Right ventricle myocardium inferior (tissue), 1 donor: ENCODE measurements around the gene PRKAG2. TPM values are rescaled to one million over a fixed set of nuclear protein-coding genes. Genes with fewer than 3 reads are reported as not detected.

Source experiments
- ATAC-seq: fragments of 200-7000 bp; cut with Tn5 transposase; one replicate; pipeline ENCODE4 v1.9.1; 2020; ENCODE audit warnings: mild to moderate bottlenecking, moderate library complexity
- DNase-seq: peaks from one replicate; pipeline ENCODE4 v3.0.0; 2021; ENCODE audit errors: missing footprints
- intact Hi-C: fragments of 100-400 bp; cut with DNase I; formaldehyde crosslinking; loops from one replicate; pipeline ENCODE4 v1.11.0; 2022
- total RNA-seq: library from RNA; stranded (reverse); fragmentation: NEBNext Ultra II Directional; extraction: Animal tissue kit (Norgen Biotek cat#: 25700); gene quantifications from one replicate; pipeline ENCODE4 v1.2.1, GENCODE V29; 2021
- donor health status: DM: no; HTN: yes; CAD: no; lungs with severe emphysema.

The PRKAG2 gene
- total RNA-seq, 1 donor from 2014 or later = 122 TPM

- intact Hi-C loops = no loop called here
- DNase-seq (peak; percentile 71), ATAC-seq (peak; percentile 74)
These were observed 17.6 kb downstream of the PRKAG2 start for GRCh38 chr7:151859111-151859947.

- intact Hi-C loops = no loop called here
- DNase-seq = no peak
- no peak for ATAC-seq
These were observed 18.5 kb downstream of the PRKAG2 start for GRCh38 chr7:151858456-151858855.

GRCh38 chr7:151857866-151858450, 19.0 kb downstream of the PRKAG2 start:
- no peak for DNase-seq
- intact Hi-C loops = no loop called here
- ATAC-seq = no peak

- no peak for DNase-seq
- intact Hi-C loops = no loop called here
- no peak for ATAC-seq
These were observed 19.5 kb downstream of the PRKAG2 start for GRCh38 chr7:151857412-151857811.

GRCh38 chr7:151856516-151856915, 20.4 kb downstream of the PRKAG2 start:
- no peak for DNase-seq

GRCh38 chr7:151856098-151856497, 20.8 kb downstream of the PRKAG2 start:
- DNase-seq (no peak), ATAC-seq (no peak)
- intact Hi-C loops = no loop called here

More at GRCh38 chr7:151856516-151856915, 20.4 kb downstream of the PRKAG2 start:
- ATAC-seq = no peak
- intact Hi-C loops = no loop called here

- ATAC-seq (no peak), DNase-seq (no peak)
- intact Hi-C loops = no loop called here
These were observed 22.2 kb downstream of the PRKAG2 start for GRCh38 chr7:151854720-151855071.

GRCh38 chr7:151853896-151854719, 22.8 kb downstream of the PRKAG2 start:
- intact Hi-C loops = no loop called here
- ATAC-seq (peak; percentile 76), DNase-seq (peak; percentile 71)

GRCh38 chr7:151852486-151853396, 24.2 kb downstream of the PRKAG2 start:
- ATAC-seq = no peak
- intact Hi-C loops = no loop called here
- no peak for DNase-seq

- intact Hi-C loops = no loop called here
- ATAC-seq (peak; percentile 45), DNase-seq (peak; percentile 53)
These were observed 25.1 kb downstream of the PRKAG2 start for GRCh38 chr7:151851782-151852181.

- DNase-seq = peak; percentile 71
- intact Hi-C loops = no loop called here
- ATAC-seq = peak; percentile 47
These were observed 25.7 kb downstream of the PRKAG2 start for GRCh38 chr7:151851145-151851751.

- DNase-seq (peak; percentile 64), ATAC-seq (no peak)
- intact Hi-C loops = no loop called here
These were observed 26.3 kb downstream of the PRKAG2 start for GRCh38 chr7:151850491-151851124.

GRCh38 chr7:151849879-151850260, 27.0 kb downstream of the PRKAG2 start:
- DNase-seq (no peak), ATAC-seq (no peak)
- intact Hi-C loops = no loop called here

- DNase-seq = no peak
- intact Hi-C loops = no loop called here
- ATAC-seq = no peak
These were observed 27.7 kb downstream of the PRKAG2 start for GRCh38 chr7:151849008-151849878.

GRCh38 chr7:151847681-151848081, 29.2 kb downstream of the PRKAG2 start:
- DNase-seq (no peak), ATAC-seq (no peak)
- intact Hi-C loops = no loop called here

- ATAC-seq (no peak), DNase-seq (no peak)
- intact Hi-C loops = no loop called here
These were observed 29.8 kb downstream of the PRKAG2 start for GRCh38 chr7:151847136-151847535.
